Measurements from ENCODE around the gene TMEM30B.

TMEM30B gene

GRCh38 chr14:61271552-61271951, 9.6 kb downstream of the TMEM30B start:
- TF ChIP-seq CTCF (IDR thresholded peaks at IDR 0.05; ENCODE audit: borderline replicate concordance, control extremely low read depth, extremely low read depth, insufficient read depth, missing control alignments) = no peak
- DNase-seq (ENCODE audit: low spot score) = no peak
- in situ Hi-C loops (cut with MboI; ENCODE audit: low sequenced_read_pairs, unreplicated experiment) = no loop called here

- in situ Hi-C loops (cut with MboI; ENCODE audit: low sequenced_read_pairs, unreplicated experiment) = no loop called here
- TF ChIP-seq CTCF (IDR thresholded peaks at IDR 0.05; ENCODE audit: borderline replicate concordance, control extremely low read depth, extremely low read depth, insufficient read depth, missing control alignments) = no peak
- no peak for DNase-seq (ENCODE audit: low spot score)
Observed at GRCh38 chr14:61270714-61271113, 10.4 kb downstream of the TMEM30B start.

- TF ChIP-seq CTCF (IDR thresholded peaks at IDR 0.05; ENCODE audit: borderline replicate concordance, control extremely low read depth, extremely low read depth, insufficient read depth, missing control alignments) = peak; percentile 72
- in situ Hi-C loops (cut with MboI; ENCODE audit: low sequenced_read_pairs, unreplicated experiment) = no loop called here
- DNase-seq (ENCODE audit: low spot score) = peak; percentile 79
Observed at GRCh38 chr14:61269321-61270083, 11.6 kb downstream of the TMEM30B start.

- no peak for DNase-seq (ENCODE audit: low spot score)
- no peak for TF ChIP-seq CTCF (IDR thresholded peaks at IDR 0.05; ENCODE audit: borderline replicate concordance, control extremely low read depth, extremely low read depth, insufficient read depth, missing control alignments)
- in situ Hi-C loops (cut with MboI; ENCODE audit: low sequenced_read_pairs, unreplicated experiment) = no loop called here
Observed at GRCh38 chr14:61268812-61269211, 12.3 kb downstream of the TMEM30B start.

GRCh38 chr14:61266891-61267740, 14.0 kb downstream of the TMEM30B start:
- DNase-seq (ENCODE audit: low spot score) = no peak
- no peak for TF ChIP-seq CTCF (IDR thresholded peaks at IDR 0.05; ENCODE audit: borderline replicate concordance, control extremely low read depth, extremely low read depth, insufficient read depth, missing control alignments)
- in situ Hi-C loops (cut with MboI; ENCODE audit: low sequenced_read_pairs, unreplicated experiment) = no loop called here

GRCh38 chr14:61266436-61266835, 14.7 kb downstream of the TMEM30B start:
- in situ Hi-C loops (cut with MboI; ENCODE audit: low sequenced_read_pairs, unreplicated experiment) = no loop called here
- TF ChIP-seq CTCF (IDR thresholded peaks at IDR 0.05; ENCODE audit: borderline replicate concordance, control extremely low read depth, extremely low read depth, insufficient read depth, missing control alignments) = no peak
- DNase-seq (ENCODE audit: low spot score) = no peak
